ENCODE results near the gene SPRR2E. TPM values are rescaled to one million over a fixed set of nuclear protein-coding genes. Genes with fewer than 3 reads are reported as not detected.

Gene SPRR2E
- total RNA-seq, 3 donors from 2014 or later (not counting 1 experiment from before 2014, with no cell fraction given): not detected

DNA sequence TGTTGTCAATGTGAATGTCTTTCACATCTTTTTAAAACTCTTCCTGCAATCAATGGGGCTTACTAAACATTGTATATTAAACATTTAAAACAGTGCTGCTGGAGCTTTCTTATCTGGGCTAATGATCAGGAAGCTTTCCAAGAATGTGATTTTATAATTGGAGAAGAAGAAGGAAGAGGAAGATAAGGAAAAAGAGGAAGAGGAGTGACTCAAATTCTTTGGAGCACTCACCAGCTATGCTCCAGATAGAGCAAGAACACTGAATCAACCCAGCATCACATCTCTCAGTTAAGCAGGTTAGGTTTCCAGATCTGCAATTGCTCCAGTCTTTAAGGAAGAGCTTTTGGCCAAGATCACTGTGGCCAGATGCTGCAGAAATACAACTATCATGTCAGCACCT is 1.4 kb upstream of the SPRR2E start:
- Histone ChIP-seq H3K4me1 (ENCODE audit: control insufficient read depth, insufficient read depth, low read length) (no peaks in the 10 kb centered on the region), H3K27ac (ENCODE audit: low read length) (no peak overlapping the region), H3K4me3 (ENCODE audit: low read length) (no peak overlapping the region), H3K9me3 (ENCODE audit: control insufficient read depth, insufficient read depth, low read length) (no peaks in the 10 kb centered on the region), H3K36me3 (ENCODE audit: control insufficient read depth, insufficient read depth, low read length) (no peaks in the 10 kb centered on the region), H3K27me3 (ENCODE audit: control insufficient read depth, insufficient read depth, low read length) (peaks cover 2% of the 10 kb centered on the region)
- TF ChIP-seq, protein P1, sequence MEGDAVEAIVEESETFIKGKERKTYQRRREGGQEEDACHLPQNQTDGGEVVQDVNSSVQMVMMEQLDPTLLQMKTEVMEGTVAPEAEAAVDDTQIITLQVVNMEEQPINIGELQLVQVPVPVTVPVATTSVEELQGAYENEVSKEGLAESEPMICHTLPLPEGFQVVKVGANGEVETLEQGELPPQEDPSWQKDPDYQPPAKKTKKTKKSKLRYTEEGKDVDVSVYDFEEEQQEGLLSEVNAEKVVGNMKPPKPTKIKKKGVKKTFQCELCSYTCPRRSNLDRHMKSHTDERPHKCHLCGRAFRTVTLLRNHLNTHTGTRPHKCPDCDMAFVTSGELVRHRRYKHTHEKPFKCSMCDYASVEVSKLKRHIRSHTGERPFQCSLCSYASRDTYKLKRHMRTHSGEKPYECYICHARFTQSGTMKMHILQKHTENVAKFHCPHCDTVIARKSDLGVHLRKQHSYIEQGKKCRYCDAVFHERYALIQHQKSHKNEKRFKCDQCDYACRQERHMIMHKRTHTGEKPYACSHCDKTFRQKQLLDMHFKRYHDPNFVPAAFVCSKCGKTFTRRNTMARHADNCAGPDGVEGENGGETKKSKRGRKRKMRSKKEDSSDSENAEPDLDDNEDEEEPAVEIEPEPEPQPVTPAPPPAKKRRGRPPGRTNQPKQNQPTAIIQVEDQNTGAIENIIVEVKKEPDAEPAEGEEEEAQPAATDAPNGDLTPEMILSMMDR (IDR thresholded peaks at IDR 0.05): no peak
- ATAC-seq (no peak), DNase-seq (no peak)
- Mint-ChIP-seq H3K4me1 (no peaks in the 10 kb centered on the region), H3K4me3 (no peak overlapping the region), H3K36me3 (no peaks in the 10 kb centered on the region), H3K9me3 (no peaks in the 10 kb centered on the region), H3K27ac (no peak overlapping the region), H3K27me3 (ENCODE audit: low read depth in 2 of 2) (peaks cover 8 to 17% of the 10 kb centered on the region in 2 donors)
- intact Hi-C loops (cut with micrococcal nuclease): no loop called here

DNA sequence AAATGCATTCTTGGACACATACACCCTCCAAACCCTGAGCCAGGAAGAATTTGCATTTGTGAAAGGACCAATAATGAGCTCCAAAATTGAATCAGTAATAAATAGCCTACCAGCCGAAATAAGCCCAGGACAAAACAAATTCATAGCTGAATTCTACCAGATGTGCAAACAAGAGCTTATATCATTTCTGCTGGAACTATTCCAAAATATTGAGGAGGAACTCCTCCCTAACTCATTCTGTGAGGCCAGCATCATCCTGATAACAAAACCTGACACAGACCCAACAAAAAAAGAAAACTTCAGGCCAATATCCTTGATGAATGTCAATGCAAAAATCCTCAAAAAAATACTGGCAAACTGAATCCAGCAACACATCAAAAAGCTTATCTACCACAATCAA is 6.7 kb downstream of the SPRR2E start:
- intact Hi-C loops (cut with micrococcal nuclease): no loop called here
- Mint-ChIP-seq H3K4me3 (no peak overlapping the region), H3K27me3 (ENCODE audit: low read depth in 2 of 2) (peaks cover 9 to 39% of the 10 kb centered on the region in 2 donors), H3K9me3 (no peaks in the 10 kb centered on the region), H3K4me1 (no peaks in the 10 kb centered on the region), H3K27ac (no peak overlapping the region), H3K36me3 (no peaks in the 10 kb centered on the region)
- Histone ChIP-seq H3K36me3 (ENCODE audit: control insufficient read depth, insufficient read depth, low read length) (no peaks in the 10 kb centered on the region), H3K9me3 (ENCODE audit: control insufficient read depth, insufficient read depth, low read length) (no peaks in the 10 kb centered on the region), H3K4me3 (ENCODE audit: low read length) (no peak overlapping the region), H3K27me3 (ENCODE audit: control insufficient read depth, insufficient read depth, low read length) (no peaks in the 10 kb centered on the region), H3K4me1 (ENCODE audit: control insufficient read depth, insufficient read depth, low read length) (no peaks in the 10 kb centered on the region), H3K27ac (ENCODE audit: low read length) (no peak overlapping the region)
- WGBS (ENCODE audit: insufficient coverage): 74% methylated on average over 1 of the region's 1 CpG
- DNase-seq: no peak
- TF ChIP-seq, protein P1 (IDR thresholded peaks at IDR 0.05): no peak
- ATAC-seq: no peak

- Histone ChIP-seq H3K27ac (ENCODE audit: low read length) (no peak overlapping the region), H3K4me1 (ENCODE audit: control insufficient read depth, insufficient read depth, low read length) (no peaks in the 10 kb centered on the region), H3K9me3 (ENCODE audit: control insufficient read depth, insufficient read depth, low read length) (no peaks in the 10 kb centered on the region), H3K36me3 (ENCODE audit: control insufficient read depth, insufficient read depth, low read length) (no peaks in the 10 kb centered on the region), H3K4me3 (ENCODE audit: low read length) (no peak overlapping the region), H3K27me3 (ENCODE audit: control insufficient read depth, insufficient read depth, low read length) (no peaks in the 10 kb centered on the region)
- DNase-seq (no peak), ATAC-seq (no peak)
- intact Hi-C loops (cut with micrococcal nuclease): no loop called here
- H3K4me1 Mint-ChIP-seq: no peaks in the 10 kb centered on the region
- H3K4me3 Mint-ChIP-seq: no peak overlapping the region
- H3K9me3 Mint-ChIP-seq: no peaks in the 10 kb centered on the region
- 94% methylated on average over 2 of the region's 3 CpGs for WGBS (ENCODE audit: insufficient coverage)
- TF ChIP-seq, protein P1 (IDR thresholded peaks at IDR 0.05): no peak
- H3K36me3 Mint-ChIP-seq: no peaks in the 10 kb centered on the region
- H3K27me3 Mint-ChIP-seq (ENCODE audit: low read depth in 2 of 2): peaks cover 6 to 25% of the 10 kb centered on the region in 2 donors
- H3K27ac Mint-ChIP-seq: no peak overlapping the region
Observed at GRCh38 chr1:153081736-153082135, 12.6 kb downstream of the SPRR2E start.

Measured in natural killer cell (primary cell).